Tibial artery (tissue), 4 donors: ENCODE data around the gene BORCS6.
"Not testable (repeated sequence)": the region's sequence is repeated elsewhere in the genome, so short reads cannot be mapped to it uniquely, and the experiment has no call there.

Experiments
- DNase-seq, 2 donors: peaks; one replicate each; pipeline ENCODE4 v3.0.0-alpha.2; 2019
- H3K27ac ChIP-seq, 2 donors: fragments of 200-600 bp; sonication (generic) in 1 of 2; 1 replicate in 1 of 2; 2 replicates in 1 of 2; pipeline ENCODE4 v1.5.1; 2018 to 2019; ENCODE audit warnings: mild to moderate bottlenecking in 1 of 2
- H3K27me3 ChIP-seq, 2 donors: fragments of 200-600 bp; sonication (generic) in 1 of 2; one replicate each; pipeline versions ENCODE4 v1.5.1 to v1.6.0; 2016 to 2019
- H3K36me3 ChIP-seq, 3 donors: fragments of 200-600 bp; sonication (generic) in 2 of 3; one replicate each; pipeline ENCODE4 v1.5.1; 2016 to 2019; ENCODE audit warnings: mild to moderate bottlenecking in 2 of 3
- H3K4me1 ChIP-seq, 4 donors: fragments of 200-600 bp; sonication (generic) in 2 of 4; 1 replicate in 3 of 4; 2 replicates in 1 of 4; pipeline ENCODE4 v1.5.1; 2016 to 2019
- H3K4me3 ChIP-seq, 2 donors: fragments of 200-600 bp; sonication (generic) in 1 of 2; 1 replicate in 1 of 2; 2 replicates in 1 of 2; pipeline ENCODE4 v1.5.1; 2018 to 2019; ENCODE audit warnings: mild to moderate bottlenecking in 2 of 2
- H3K9me3 ChIP-seq, 3 donors: fragments of 200-600 bp; sonication (generic) in 1 of 3; one replicate each; pipeline ENCODE4 v1.5.1; 2016 to 2019
- CTCF ChIP-seq, 2 experiments: fragments of 200-600 bp in 1 of 2; fragments of 450-650 bp in 1 of 2; IDR thresholded peaks; one replicate each; pipeline ENCODE4 v1.5.1; 2017 to 2019; ENCODE audit warnings: antibody characterized with exemption in 2 of 2, mild to moderate bottlenecking in 1 of 2, moderate library complexity in 1 of 2
- intact Hi-C: fragments of 100-400 bp; cut with DNase I; formaldehyde crosslinking; loops from one replicate; pipeline ENCODE4 v1.15.0; 2023; ENCODE audit warnings: low total_unique reads

BORCS6 gene

GRCh38 chr17:8176998-8177731, 12.8 kb downstream of the BORCS6 start:
- Histone ChIP-seq H3K36me3 (no peaks in the 10 kb centered on the region), H3K4me3 (peak overlapping the region; percentile 54 to 69), H3K27me3 (no peaks in the 10 kb centered on the region), H3K27ac (peak overlapping the region; percentile 80 to 81), H3K4me1 (peaks cover 0 to 36% (median 23%) of the 10 kb centered on the region in 4 donors), H3K9me3 (no peaks in the 10 kb centered on the region)
- no peak for DNase-seq
- intact Hi-C loops: no loop called here
- no peak for TF ChIP-seq CTCF (IDR thresholded peaks at IDR 0.05)

- H3K27ac ChIP-seq: peak within 1 kb of the TSS; percentile 80 to 81
- intact Hi-C loops: no loop called here
- peak; percentile 87 to 92 for DNase-seq
- no peaks in the 10 kb centered on the region for H3K9me3 ChIP-seq
- no peaks in the 10 kb centered on the region for H3K36me3 ChIP-seq
- TF ChIP-seq CTCF (IDR thresholded peaks at IDR 0.05): no peak
- H3K4me3 ChIP-seq: peak within 1 kb of the TSS; percentile 54 to 69
- H3K27me3 ChIP-seq: no peaks in the 10 kb centered on the region
- H3K4me1 ChIP-seq: peaks cover 0 to 36% (median 23%) of the 10 kb centered on the region in 4 donors
Measured at GRCh38 chr17:8176197-8176940, 13.6 kb downstream of the BORCS6 start, which contains the start of gene TMEM107. Gene TMEM107, minus strand, starts transcription at chr17:8176380. Its CDS starts 94 bp downstream, at chr17:8176286.

GRCh38 chr17:8175795-8176196, 14.2 kb downstream of the BORCS6 start:
- peak overlapping the region; percentile 80 to 81 for H3K27ac ChIP-seq
- peak in 1 of 2 donors; percentile 70 for DNase-seq
- peak overlapping the region; percentile 54 to 69 for H3K4me3 ChIP-seq
- no peaks in the 10 kb centered on the region for H3K27me3 ChIP-seq
- H3K4me1 ChIP-seq: peaks cover 0 to 36% (median 23%) of the 10 kb centered on the region in 4 donors
- H3K9me3 ChIP-seq: no peaks in the 10 kb centered on the region
- no peaks in the 10 kb centered on the region for H3K36me3 ChIP-seq
- no peak for TF ChIP-seq CTCF (IDR thresholded peaks at IDR 0.05)
- intact Hi-C loops: no loop called here

- DNase-seq: no peak
- Histone ChIP-seq H3K4me3 (peak overlapping the region; percentile 42 to 54), H3K27me3 (no peaks in the 10 kb centered on the region), H3K9me3 (no peaks in the 10 kb centered on the region), H3K27ac (peak overlapping the region; percentile 89 to 94), H3K4me1 (peaks cover 0 to 36% (median 23%) of the 10 kb centered on the region in 4 donors), H3K36me3 (no peaks in the 10 kb centered on the region)
- intact Hi-C loops: no loop called here
- no peak for TF ChIP-seq CTCF (IDR thresholded peaks at IDR 0.05)
Measured at GRCh38 chr17:8173871-8174322, 16.1 kb downstream of the BORCS6 start.

- H3K4me3 ChIP-seq: peak overlapping the region; percentile 42 to 54
- H3K9me3 ChIP-seq: no peaks in the 10 kb centered on the region
- H3K27me3 ChIP-seq: no peaks in the 10 kb centered on the region
- peak in 1 of 2 experiments; percentile 7 for TF ChIP-seq CTCF (IDR thresholded peaks at IDR 0.05)
- H3K36me3 ChIP-seq: no peaks in the 10 kb centered on the region
- DNase-seq: peak; percentile 85 to 87
- H3K27ac ChIP-seq: peak overlapping the region; percentile 89 to 94
- intact Hi-C loops: no loop called here
- peaks cover 0 to 36% (median 23%) of the 10 kb centered on the region in 4 donors for H3K4me1 ChIP-seq
Measured at GRCh38 chr17:8173056-8173870, 16.7 kb downstream of the BORCS6 start.

- intact Hi-C loops, DNase-seq, H3K36me3 ChIP-seq, H3K4me3 ChIP-seq, H3K27me3 ChIP-seq, H3K9me3 ChIP-seq, H3K27ac ChIP-seq: not testable (repeated sequence)
- H3K4me1 ChIP-seq: peaks cover 0 to 16% (median 8%) of the 10 kb centered on the region in 4 donors
Measured at GRCh38 chr17:8170186-8170585, 19.8 kb downstream of the BORCS6 start.
